ENCODE measurements around the gene NOG.

DNA sequence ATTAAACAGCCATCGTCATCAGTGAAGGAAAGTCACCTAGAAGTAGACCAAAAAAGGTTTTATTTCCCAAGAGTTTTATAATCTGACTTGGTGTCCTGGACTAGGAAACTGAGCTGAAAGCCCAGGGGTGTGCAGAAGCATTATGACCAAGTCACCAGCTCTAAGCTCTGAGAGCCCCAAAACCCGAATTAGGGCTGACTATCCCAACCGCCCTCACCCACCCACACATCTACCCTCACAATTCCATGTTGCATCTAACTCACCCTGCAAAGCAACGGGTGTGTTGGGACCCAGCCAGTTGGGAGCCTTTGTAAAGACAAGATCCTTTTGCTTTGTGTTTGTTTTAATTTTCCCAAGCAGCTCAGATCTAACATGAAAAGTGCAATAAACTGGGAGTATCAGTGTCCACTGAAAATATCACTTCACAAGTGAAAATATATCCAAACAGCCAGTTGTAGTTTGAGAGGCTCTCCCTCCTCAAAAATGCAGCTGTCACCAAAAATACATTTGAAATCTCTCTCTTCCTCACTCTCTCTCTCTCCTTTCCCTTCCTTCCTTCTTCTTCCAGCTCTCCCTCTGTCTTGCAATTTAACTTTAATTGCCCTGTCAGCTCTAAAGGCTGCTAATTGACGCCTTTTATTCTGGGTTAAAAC is 16.2 kb upstream of the NOG start:
- TF ChIP-seq POLR2AphosphoS5 (IDR thresholded peaks at IDR 0.05) (no peak), POLR2A (IDR thresholded peaks at IDR 0.05) (no peak)
- TF ChIP-seq, protein P1, sequence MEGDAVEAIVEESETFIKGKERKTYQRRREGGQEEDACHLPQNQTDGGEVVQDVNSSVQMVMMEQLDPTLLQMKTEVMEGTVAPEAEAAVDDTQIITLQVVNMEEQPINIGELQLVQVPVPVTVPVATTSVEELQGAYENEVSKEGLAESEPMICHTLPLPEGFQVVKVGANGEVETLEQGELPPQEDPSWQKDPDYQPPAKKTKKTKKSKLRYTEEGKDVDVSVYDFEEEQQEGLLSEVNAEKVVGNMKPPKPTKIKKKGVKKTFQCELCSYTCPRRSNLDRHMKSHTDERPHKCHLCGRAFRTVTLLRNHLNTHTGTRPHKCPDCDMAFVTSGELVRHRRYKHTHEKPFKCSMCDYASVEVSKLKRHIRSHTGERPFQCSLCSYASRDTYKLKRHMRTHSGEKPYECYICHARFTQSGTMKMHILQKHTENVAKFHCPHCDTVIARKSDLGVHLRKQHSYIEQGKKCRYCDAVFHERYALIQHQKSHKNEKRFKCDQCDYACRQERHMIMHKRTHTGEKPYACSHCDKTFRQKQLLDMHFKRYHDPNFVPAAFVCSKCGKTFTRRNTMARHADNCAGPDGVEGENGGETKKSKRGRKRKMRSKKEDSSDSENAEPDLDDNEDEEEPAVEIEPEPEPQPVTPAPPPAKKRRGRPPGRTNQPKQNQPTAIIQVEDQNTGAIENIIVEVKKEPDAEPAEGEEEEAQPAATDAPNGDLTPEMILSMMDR (IDR thresholded peaks at IDR 0.05), result no peak

All from suprapubic skin (tissue), 4 donors.